GM23338 (cell line): Measurements from ENCODE around the gene UBA1.

ENCODE experiments used
- CREB1 ChIP-seq: fragments of 250-450 bp; sonication (Bioruptor Pico); IDR thresholded peaks from 2 replicates; pipeline ENCODE4 v1.5.0; 2020; ENCODE audit warnings: low read depth, mild to moderate bottlenecking, moderate library complexity
- EZH2 ChIP-seq: fragments of 200-600 bp; sonication (generic); IDR thresholded peaks from one replicate; pipeline ENCODE4 v1.8.0; 2017; ENCODE audit warnings: antibody characterized with exemption, mild to moderate bottlenecking, low read depth; ENCODE audit not compliant: unreplicated experiment
- EZH2phosphoT487 ChIP-seq: fragments of 200-600 bp; sonication (generic); IDR thresholded peaks from one replicate; pipeline ENCODE4 v1.8.1; 2018; ENCODE audit warnings: antibody characterized with exemption; ENCODE audit not compliant: unreplicated experiment
- JUNB ChIP-seq: IDR thresholded peaks from one replicate; pipeline ENCODE4 v1.6.1; 2016; ENCODE audit warnings: antibody characterized with exemption; ENCODE audit not compliant: unreplicated experiment
- POLR2AphosphoS5 ChIP-seq: IDR thresholded peaks from 2 replicates; pipeline ENCODE4 v1.6.1; 2016; ENCODE audit warnings: antibody characterized with exemption, low read depth
- REST ChIP-seq: IDR thresholded peaks from one replicate; pipeline ENCODE4 v1.6.1; 2018; ENCODE audit warnings: antibody characterized with exemption; ENCODE audit not compliant: unreplicated experiment
- ZNF331 ChIP-seq: fragments of 250-450 bp; sonication (Bioruptor Pico); IDR thresholded peaks from 2 replicates; pipeline ENCODE4 v1.5.0; 2020; ENCODE audit warnings: low read depth, mild to moderate bottlenecking, moderate library complexity
- TF ChIP-seq, protein P1 (sequence below), 2 experiments: fragments of 200-600 bp in 1 of 2; sonication (generic) in 1 of 2; conservative IDR thresholded peaks; 2 replicates each; pipeline versions ENCODE4 v1.5.1 to v1.6.1; 2016 to 2017; ENCODE audit warnings: antibody characterized with exemption in 2 of 2, low read depth in 2 of 2, mild to moderate bottlenecking in 2 of 2, moderate library complexity in 1 of 2
- TF ChIP-seq, protein P2 (sequence below): fragments of 250-450 bp; sonication (Bioruptor Pico); IDR thresholded peaks from 2 replicates; pipeline ENCODE4 v1.5.0; 2020; ENCODE audit warnings: mild to moderate bottlenecking, moderate library complexity
- TF ChIP-seq, protein P3 (sequence below): IDR thresholded peaks from 2 replicates; pipeline ENCODE4 v1.6.1; 2016; ENCODE audit warnings: antibody characterized with exemption

DNA sequence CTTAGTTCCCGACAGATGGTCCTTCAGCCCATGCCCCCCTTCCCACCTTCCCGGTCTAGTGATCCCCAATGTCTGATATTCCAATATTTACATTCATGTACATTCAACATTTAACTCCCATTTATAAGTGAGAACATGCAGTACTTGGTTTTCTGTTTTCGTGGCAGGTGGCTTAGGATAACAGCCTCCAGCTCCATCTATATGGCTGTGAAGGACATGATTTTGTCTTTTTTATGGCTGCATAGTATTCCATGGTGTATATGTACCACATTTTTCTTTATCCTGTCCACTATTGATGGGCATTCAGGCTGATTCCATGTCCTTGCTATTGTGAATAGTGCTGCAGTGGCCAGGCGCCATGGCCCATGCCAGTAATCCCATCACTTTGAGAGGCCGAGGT is 34.8 kb upstream of the UBA1 start:
- TF ChIP-seq, protein P1, sequence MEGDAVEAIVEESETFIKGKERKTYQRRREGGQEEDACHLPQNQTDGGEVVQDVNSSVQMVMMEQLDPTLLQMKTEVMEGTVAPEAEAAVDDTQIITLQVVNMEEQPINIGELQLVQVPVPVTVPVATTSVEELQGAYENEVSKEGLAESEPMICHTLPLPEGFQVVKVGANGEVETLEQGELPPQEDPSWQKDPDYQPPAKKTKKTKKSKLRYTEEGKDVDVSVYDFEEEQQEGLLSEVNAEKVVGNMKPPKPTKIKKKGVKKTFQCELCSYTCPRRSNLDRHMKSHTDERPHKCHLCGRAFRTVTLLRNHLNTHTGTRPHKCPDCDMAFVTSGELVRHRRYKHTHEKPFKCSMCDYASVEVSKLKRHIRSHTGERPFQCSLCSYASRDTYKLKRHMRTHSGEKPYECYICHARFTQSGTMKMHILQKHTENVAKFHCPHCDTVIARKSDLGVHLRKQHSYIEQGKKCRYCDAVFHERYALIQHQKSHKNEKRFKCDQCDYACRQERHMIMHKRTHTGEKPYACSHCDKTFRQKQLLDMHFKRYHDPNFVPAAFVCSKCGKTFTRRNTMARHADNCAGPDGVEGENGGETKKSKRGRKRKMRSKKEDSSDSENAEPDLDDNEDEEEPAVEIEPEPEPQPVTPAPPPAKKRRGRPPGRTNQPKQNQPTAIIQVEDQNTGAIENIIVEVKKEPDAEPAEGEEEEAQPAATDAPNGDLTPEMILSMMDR (conservative IDR thresholded peaks at IDR 0.05; ENCODE audit: low read depth in 2 of 2), result no peak
- TF ChIP-seq POLR2AphosphoS5, result no peak
- no peak for TF ChIP-seq REST
- TF ChIP-seq EZH2, result no peak
- no peak for TF ChIP-seq CREB1 (CRISPR knock-in tag)
- no peak for TF ChIP-seq JUNB
- no peak for TF ChIP-seq EZH2phosphoT487
- TF ChIP-seq, protein P2, sequence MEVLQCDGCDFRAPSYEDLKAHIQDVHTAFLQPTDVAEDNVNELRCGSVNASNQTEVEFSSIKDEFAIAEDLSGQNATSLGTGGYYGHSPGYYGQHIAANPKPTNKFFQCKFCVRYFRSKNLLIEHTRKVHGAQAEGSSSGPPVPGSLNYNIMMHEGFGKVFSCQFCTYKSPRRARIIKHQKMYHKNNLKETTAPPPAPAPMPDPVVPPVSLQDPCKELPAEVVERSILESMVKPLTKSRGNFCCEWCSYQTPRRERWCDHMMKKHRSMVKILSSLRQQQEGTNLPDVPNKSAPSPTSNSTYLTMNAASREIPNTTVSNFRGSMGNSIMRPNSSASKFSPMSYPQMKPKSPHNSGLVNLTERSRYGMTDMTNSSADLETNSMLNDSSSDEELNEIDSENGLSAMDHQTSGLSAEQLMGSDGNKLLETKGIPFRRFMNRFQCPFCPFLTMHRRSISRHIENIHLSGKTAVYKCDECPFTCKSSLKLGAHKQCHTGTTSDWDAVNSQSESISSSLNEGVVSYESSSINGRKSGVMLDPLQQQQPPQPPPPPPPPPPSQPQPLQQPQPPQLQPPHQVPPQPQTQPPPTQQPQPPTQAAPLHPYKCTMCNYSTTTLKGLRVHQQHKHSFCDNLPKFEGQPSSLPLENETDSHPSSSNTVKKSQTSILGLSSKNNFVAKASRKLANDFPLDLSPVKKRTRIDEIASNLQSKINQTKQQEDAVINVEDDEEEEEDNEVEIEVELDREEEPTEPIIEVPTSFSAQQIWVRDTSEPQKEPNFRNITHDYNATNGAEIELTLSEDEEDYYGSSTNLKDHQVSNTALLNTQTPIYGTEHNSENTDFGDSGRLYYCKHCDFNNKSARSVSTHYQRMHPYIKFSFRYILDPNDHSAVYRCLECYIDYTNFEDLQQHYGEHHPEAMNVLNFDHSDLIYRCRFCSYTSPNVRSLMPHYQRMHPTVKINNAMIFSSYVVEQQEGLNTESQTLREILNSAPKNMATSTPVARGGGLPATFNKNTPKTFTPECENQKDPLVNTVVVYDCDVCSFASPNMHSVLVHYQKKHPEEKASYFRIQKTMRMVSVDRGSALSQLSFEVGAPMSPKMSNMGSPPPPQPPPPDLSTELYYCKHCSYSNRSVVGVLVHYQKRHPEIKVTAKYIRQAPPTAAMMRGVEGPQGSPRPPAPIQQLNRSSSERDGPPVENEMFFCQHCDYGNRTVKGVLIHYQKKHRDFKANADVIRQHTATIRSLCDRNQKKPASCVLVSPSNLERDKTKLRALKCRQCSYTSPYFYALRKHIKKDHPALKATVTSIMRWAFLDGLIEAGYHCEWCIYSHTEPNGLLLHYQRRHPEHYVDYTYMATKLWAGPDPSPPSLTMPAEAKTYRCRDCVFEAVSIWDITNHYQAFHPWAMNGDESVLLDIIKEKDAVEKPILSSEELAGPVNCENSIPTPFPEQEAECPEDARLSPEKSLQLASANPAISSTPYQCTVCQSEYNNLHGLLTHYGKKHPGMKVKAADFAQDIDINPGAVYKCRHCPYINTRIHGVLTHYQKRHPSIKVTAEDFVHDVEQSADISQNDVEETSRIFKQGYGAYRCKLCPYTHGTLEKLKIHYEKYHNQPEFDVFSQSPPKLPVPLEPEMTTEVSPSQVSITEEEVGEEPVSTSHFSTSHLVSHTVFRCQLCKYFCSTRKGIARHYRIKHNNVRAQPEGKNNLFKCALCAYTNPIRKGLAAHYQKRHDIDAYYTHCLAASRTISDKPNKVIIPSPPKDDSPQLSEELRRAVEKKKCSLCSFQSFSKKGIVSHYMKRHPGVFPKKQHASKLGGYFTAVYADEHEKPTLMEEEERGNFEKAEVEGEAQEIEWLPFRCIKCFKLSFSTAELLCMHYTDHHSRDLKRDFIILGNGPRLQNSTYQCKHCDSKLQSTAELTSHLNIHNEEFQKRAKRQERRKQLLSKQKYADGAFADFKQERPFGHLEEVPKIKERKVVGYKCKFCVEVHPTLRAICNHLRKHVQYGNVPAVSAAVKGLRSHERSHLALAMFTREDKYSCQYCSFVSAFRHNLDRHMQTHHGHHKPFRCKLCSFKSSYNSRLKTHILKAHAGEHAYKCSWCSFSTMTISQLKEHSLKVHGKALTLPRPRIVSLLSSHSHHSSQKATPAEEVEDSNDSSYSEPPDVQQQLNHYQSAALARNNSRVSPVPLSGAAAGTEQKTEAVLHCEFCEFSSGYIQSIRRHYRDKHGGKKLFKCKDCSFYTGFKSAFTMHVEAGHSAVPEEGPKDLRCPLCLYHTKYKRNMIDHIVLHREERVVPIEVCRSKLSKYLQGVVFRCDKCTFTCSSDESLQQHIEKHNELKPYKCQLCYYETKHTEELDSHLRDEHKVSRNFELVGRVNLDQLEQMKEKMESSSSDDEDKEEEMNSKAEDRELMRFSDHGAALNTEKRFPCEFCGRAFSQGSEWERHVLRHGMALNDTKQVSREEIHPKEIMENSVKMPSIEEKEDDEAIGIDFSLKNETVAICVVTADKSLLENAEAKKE (CRISPR knock-in tag), result no peak
- TF ChIP-seq, protein P3, sequence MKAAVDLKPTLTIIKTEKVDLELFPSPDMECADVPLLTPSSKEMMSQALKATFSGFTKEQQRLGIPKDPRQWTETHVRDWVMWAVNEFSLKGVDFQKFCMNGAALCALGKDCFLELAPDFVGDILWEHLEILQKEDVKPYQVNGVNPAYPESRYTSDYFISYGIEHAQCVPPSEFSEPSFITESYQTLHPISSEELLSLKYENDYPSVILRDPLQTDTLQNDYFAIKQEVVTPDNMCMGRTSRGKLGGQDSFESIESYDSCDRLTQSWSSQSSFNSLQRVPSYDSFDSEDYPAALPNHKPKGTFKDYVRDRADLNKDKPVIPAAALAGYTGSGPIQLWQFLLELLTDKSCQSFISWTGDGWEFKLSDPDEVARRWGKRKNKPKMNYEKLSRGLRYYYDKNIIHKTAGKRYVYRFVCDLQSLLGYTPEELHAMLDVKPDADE, result no peak
- TF ChIP-seq ZNF331 (CRISPR knock-in tag), result no peak
